ACC112 (cell line): ENCODE measurements around the gene CAMSAP1.
"Not testable (repeated sequence)": the region's sequence is repeated elsewhere in the genome, so short reads cannot be mapped to it uniquely, and the experiment has no call there.

Experiments used
- H2AFZ ChIP-seq: fragments of 200-600 bp; sonication (generic); one replicate; pipeline ENCODE4 v1.6.0; 2017; ENCODE audit warnings: antibody characterized with exemption, low read length; ENCODE audit not compliant: unreplicated experiment
- H3K27ac ChIP-seq: fragments of 200-600 bp; sonication (generic); 2 replicates; pipeline ENCODE4 v1.5.1; 2014; ENCODE audit warnings: low read depth, mild to moderate bottlenecking, antibody characterized with exemption, low read length, moderate library complexity
- H3K27me3 ChIP-seq: fragments of 200-600 bp; sonication (generic); 2 replicates; pipeline ENCODE4 v1.6.1; 2014; ENCODE audit warnings: mild to moderate bottlenecking, antibody characterized with exemption, low read length, moderate library complexity, mixed read lengths; ENCODE audit not compliant: insufficient read depth
- H3K36me3 ChIP-seq: fragments of 200-600 bp; sonication (generic); 2 replicates; pipeline ENCODE4 v1.6.1; 2016; ENCODE audit warnings: mild to moderate bottlenecking, antibody characterized with exemption, low read length, moderate library complexity, mixed read lengths; ENCODE audit not compliant: insufficient read depth
- H3K4me1 ChIP-seq: fragments of 200-600 bp; sonication (generic); one replicate; pipeline ENCODE4 v1.6.1; 2016; ENCODE audit warnings: low read length, mixed read lengths; ENCODE audit not compliant: insufficient read depth, unreplicated experiment, control insufficient read depth
- H3K4me3 ChIP-seq: fragments of 200-600 bp; sonication (generic); 2 replicates; pipeline ENCODE4 v1.5.1; 2014; ENCODE audit warnings: mild to moderate bottlenecking, low read depth, low read length
- H3K79me2 ChIP-seq: fragments of 200-600 bp; sonication (generic); one replicate; pipeline ENCODE4 v1.6.0; 2016; ENCODE audit warnings: low read length; ENCODE audit not compliant: control insufficient read depth, unreplicated experiment, insufficient read depth

CAMSAP1 gene

DNA sequence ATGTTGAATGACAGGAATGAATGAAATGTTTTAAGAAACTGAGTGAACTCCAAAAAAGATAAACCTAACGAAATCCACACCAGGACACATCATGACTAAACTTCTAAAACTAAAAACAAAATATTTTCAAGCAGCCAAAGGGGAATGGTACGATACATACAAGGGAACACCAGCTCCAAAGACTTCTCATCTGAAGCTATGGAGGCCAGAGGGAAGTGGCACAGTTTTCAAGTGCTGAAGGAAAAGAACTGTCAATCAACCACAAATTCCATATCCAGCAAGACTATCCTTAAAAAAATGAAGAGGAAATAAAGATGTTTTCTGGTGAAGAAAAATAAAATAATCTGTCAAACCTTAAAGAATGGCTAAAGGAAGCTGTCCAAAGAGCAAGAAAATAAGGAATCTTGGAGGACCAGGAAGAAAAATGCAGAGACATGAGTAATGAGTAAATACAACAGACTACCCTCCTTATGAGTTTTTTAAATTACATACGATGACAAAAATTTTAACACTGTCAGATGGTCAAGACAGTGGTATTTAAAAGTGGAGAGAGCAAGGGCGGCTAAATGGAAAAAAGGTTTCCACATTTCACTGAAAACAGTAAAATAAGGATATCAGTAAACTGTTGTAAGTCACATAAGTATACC lies 12.0 kb downstream of the CAMSAP1 start:
- peaks cover 89% of the 10 kb centered on the region for H3K79me2 ChIP-seq
- H3K27me3 ChIP-seq = no peaks in the 10 kb centered on the region
- no peak overlapping the region for H2AFZ ChIP-seq
- H3K36me3 ChIP-seq = no peaks in the 10 kb centered on the region
- no peak overlapping the region for H3K27ac ChIP-seq
- H3K4me1 ChIP-seq = peaks cover 4% of the 10 kb centered on the region
- H3K4me3 ChIP-seq = no peak overlapping the region

DNA sequence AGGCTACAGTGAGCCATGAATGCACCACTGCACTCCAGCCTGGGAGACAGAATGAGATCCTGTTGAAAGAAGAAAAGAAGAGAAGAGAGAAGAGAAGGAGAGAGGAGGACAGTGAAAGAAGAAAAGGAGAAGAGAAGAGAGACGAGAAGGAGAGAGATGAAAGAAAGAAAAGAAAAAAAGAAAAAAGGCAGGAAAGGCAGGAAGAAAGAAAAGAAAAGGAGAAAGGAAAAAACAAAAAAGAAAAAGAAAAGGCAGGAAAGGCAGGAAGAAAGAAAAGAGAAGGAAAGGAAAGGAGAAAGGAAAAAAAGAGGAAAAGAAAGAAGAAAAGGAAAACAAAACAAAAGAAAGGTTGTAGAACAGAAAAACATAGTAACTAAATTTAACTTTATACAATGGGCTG lies 14.2 kb downstream of the CAMSAP1 start:
- Histone ChIP-seq H3K4me1 (peaks cover 4% of the 10 kb centered on the region), H3K4me3 (no peak overlapping the region)

DNA sequence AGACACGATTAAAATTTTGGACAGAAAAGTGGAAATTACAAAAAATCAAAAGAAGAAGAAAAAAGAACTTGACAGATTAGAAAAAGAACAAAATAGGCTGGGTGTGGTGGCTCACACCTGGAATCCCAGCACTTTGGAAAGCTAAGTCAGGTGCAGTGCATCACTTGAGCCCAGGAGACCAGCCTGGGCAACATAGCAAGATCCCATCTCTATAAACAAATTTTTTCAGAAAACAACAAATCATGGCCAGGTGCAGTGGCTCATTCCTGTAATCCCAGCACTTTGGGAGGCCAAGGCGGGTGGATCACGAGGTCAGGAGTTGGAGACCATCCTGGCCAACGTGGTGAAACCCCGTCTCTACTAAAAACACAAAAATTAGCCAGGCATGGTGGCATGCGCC lies 15.0 kb downstream of the CAMSAP1 start:
- H3K36me3 ChIP-seq, H3K27ac ChIP-seq, H3K4me3 ChIP-seq, H3K27me3 ChIP-seq, H3K4me1 ChIP-seq, H2AFZ ChIP-seq: not testable (repeated sequence)
- H3K79me2 ChIP-seq = peaks cover 92% of the 10 kb centered on the region

More for the DNA sequence above, 14.2 kb downstream of the CAMSAP1 start:
- H3K79me2 ChIP-seq = peaks cover 92% of the 10 kb centered on the region
- no peaks in the 10 kb centered on the region for H3K27me3 ChIP-seq
- H3K36me3 ChIP-seq = no peaks in the 10 kb centered on the region
- no peak overlapping the region for H3K27ac ChIP-seq
- H2AFZ ChIP-seq = no peak overlapping the region

DNA sequence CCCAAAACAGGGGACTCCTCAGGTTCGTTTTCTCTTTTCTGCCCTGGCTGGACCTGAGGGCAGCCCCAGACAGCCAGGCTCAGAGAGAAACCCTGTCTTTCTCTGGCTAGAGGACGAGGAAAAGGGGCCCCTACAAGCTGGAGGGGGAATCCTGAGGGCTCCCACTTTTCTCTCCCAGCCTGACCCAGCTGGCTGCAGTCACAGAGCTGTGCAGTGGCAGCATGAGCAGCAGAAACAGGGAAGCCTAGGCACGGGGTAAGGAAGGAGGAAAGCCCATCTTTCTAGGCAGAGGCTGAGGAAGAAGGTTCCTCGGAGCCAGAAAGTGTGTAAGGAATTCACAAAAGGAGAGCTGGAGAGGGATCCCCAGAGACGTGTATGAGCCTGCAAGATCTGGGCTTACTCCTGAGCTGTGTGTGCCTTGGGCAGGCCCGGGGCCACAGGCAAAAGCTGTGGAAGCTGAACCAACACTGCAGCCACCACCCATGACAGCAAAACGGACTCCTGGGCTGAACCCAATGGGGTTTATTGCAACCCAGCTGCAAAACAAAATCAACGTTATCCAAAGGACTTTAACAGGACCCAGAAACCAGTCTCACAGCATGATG lies 16.2 kb downstream of the CAMSAP1 start:
- Histone ChIP-seq H3K27ac (no peak overlapping the region), H3K4me3 (no peak overlapping the region), H3K4me1 (peaks cover 15% of the 10 kb centered on the region), H3K27me3 (no peaks in the 10 kb centered on the region), H2AFZ (no peak overlapping the region), H3K79me2 (peaks cover 92% of the 10 kb centered on the region), H3K36me3 (no peaks in the 10 kb centered on the region)

DNA sequence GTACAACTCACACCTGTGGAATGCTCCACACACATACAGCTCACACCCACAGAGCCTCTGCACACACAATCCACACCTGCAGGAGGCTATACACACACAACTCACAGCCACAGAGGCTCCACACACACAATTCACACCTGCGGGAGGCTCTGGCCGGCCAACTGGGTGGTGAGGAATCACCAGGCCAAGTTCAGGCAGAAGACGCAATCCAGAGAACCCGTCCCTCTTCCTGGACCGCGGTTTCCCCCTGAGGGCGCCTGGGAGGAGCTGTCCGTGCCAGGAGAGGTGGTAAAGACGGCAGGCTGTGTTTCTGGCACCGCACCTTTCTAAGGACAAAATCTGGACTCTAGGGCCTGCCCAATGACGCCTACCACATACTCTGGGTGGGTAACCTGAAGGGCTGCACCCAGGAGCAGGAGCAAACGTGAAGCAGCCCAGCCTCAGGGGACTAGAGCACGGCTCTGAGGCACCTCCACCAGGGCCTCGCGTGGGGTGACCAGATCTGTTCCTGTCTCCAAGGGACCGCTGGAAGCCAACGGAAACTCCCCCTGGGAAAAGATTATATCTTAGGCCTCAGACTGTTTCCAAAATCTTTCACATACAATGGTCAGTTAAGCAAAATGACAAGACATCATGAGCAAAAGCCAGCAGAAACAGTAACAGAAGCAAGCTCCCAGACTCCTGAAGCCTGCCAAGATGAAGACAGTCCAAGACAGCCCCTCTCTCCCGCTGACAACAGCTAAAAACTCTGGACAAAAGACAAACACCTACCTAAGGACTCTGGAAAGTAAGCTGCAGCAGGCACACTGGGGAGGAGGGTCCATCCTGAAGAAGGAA lies 16.9 kb downstream of the CAMSAP1 start:
- H3K36me3 ChIP-seq = no peaks in the 10 kb centered on the region
- H3K27ac ChIP-seq = no peak overlapping the region
- no peak overlapping the region for H3K4me3 ChIP-seq
- H3K79me2 ChIP-seq = peaks cover 95% of the 10 kb centered on the region
- no peaks in the 10 kb centered on the region for H3K27me3 ChIP-seq
- peaks cover 22% of the 10 kb centered on the region for H3K4me1 ChIP-seq
- H2AFZ ChIP-seq = no peak overlapping the region

DNA sequence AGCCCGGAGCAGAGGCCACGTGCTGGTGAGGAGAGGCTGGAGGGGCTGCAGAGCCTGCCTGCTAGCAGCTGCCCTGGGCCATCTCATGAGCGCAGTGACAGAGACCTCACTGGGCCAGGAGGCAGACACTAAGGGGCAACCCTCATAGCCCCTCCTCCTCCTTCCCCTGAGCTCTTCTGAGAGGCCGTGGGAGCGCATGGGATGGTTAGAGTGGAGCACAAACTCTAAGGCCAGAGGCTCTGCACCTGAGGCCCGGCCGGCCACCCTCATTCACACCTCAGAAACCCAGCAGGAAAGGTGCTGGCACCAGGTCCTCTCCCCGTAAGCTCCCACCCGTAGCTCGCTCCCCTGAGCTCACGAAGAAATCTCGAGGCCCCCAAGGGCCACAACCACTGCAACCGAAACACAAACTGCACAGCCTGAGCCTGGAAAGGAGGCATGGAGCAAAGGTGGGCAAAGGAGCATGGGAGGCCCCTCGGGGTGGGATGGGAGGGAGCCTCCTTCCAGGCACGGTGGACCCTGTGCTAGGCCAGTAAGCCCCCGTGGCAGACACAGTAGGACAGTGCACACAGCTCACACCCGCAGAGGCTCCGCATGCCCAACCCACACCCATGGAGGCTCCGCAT lies 17.7 kb downstream of the CAMSAP1 start:
- Histone ChIP-seq H2AFZ (no peak overlapping the region), H3K27me3 (no peaks in the 10 kb centered on the region), H3K4me3 (no peak overlapping the region), H3K36me3 (no peaks in the 10 kb centered on the region), H3K4me1 (peaks cover 26% of the 10 kb centered on the region), H3K79me2 (peaks cover 95% of the 10 kb centered on the region), H3K27ac (no peak overlapping the region)

DNA sequence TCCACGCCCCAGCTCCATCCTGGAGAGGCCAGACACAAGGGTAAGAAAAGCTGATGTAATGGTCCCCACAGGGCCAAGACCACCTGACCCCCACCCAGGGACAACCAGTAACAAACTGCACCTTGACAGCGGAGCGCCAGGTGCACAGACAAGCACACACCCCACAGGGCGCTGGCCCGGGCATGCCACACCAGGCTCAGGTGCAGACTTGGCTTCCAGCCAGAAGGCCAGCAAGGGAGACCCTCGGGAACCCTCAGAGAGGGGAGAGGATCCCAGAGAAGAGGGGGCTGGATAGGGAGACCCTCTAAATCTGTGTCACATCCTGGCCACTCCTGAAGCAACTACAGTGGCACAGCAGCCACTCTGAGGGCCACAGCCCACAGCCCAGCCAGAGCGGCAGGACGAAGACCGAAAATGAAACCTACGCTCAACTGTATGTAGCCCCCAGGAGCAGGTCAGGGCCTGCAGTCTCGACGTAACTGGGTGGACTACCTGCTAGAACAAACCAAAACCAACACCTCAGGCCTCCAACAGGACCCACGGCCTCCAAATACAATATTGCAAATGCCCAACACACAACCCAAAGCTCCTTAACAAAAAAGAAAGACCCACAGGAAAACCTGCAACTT lies 18.5 kb downstream of the CAMSAP1 start:
- Histone ChIP-seq H3K4me3 (no peak overlapping the region), H3K27ac (no peak overlapping the region)

DNA sequence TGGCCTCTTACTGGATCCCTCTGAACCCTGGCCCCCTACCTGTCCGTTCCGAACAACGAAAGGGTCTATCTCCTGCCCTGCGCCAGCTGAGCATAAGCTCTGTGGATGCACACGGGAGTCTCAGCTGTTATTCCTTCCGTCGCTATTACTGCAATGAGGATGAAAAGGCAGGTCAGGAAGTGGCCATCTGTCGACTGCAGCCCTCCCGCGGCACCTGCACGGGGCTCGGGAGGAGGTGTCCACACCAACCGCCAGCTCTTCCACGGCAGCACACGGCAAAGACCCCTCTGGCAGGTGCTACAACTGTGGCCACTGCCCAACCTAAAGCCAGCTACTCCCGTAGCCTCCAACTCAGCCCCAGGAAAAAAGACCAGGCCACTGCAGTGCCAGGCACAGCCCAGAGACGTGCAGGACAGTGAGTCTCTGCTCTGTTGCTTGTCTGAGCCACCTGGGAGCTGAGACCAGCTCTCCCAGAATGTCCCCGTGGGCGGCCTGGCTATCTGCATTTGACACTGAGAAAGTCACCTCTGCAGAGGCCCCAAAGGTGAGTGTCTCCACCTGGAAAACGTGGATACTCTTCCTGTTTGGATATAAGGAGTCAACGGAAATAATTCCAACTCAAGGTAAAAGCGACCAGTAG lies 19.1 kb downstream of the CAMSAP1 start:
- Histone ChIP-seq H3K4me1 (peaks cover 32% of the 10 kb centered on the region), H3K27ac (no peak overlapping the region), H2AFZ (no peak overlapping the region), H3K27me3 (no peaks in the 10 kb centered on the region), H3K4me3 (no peak overlapping the region), H3K36me3 (no peaks in the 10 kb centered on the region), H3K79me2 (peaks cover 95% of the 10 kb centered on the region)

More for the DNA sequence above, 18.5 kb downstream of the CAMSAP1 start:
- H3K4me1 ChIP-seq = peaks cover 32% of the 10 kb centered on the region
- H3K36me3 ChIP-seq = no peaks in the 10 kb centered on the region
- H3K79me2 ChIP-seq = peaks cover 95% of the 10 kb centered on the region
- H2AFZ ChIP-seq = no peak overlapping the region
- H3K27me3 ChIP-seq = no peaks in the 10 kb centered on the region

DNA sequence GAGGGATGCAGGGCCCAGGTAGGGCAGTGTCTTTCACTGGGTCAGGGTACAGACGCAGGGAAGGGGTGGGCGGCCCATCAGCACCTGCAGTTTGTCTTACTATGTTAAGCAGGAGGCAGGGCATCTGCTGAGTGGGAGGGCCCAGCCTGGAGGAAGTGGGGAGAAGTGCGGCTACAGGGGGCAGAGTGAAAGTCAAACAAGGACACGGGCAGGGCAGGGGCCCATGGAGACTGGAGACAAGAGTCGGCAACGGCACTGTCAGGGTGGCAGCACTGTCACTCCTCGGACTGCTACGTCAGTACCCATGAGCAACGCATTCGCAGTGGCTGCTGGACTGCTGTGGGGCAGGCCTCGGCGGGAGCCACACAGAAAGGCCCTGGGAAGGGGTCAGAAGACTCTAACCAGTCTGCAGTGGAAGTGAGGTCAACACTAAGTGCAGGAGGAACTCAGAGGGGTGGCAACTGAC lies 19.7 kb downstream of the CAMSAP1 start:
- no peak overlapping the region for H2AFZ ChIP-seq
- H3K4me3 ChIP-seq = no peak overlapping the region
- no peak overlapping the region for H3K27ac ChIP-seq

DNA sequence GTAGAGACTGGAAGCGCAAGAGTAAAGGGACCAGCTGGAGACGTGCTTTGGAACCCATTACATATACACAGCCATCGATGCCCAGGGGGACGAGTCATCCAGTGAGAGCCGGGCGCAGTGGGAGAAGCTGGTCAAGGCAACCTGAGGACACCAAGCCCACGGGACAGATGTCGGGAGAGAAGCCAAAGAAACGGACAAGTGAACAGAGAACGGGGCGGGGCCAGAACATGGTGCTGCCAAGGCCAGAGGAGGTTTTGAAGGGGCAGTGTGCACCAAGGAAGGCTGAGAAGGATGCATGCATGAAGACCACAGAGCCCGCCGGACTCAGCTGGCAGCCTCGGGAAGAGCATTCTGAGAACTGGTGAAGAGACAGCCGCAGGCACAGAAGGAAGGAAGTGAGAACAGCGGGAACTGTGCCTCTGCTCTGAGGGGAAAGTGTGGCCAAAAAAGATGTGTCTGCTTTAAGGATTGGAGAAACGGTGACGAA lies 20.3 kb downstream of the CAMSAP1 start:
- Histone ChIP-seq H3K4me3 (no peak overlapping the region), H3K27ac (no peak overlapping the region), H2AFZ (no peak overlapping the region), H3K79me2 (peaks cover 96% of the 10 kb centered on the region), H3K4me1 (peaks cover 32% of the 10 kb centered on the region), H3K36me3 (no peaks in the 10 kb centered on the region), H3K27me3 (no peaks in the 10 kb centered on the region)

More for the DNA sequence above, 19.7 kb downstream of the CAMSAP1 start:
- Histone ChIP-seq H3K27me3 (no peaks in the 10 kb centered on the region), H3K79me2 (peaks cover 94% of the 10 kb centered on the region), H3K36me3 (no peaks in the 10 kb centered on the region), H3K4me1 (peaks cover 32% of the 10 kb centered on the region)
